Activated naive CD4-positive, alpha-beta T cell treated with anti-CD3 and anti-CD28 coated beads, Interleukin-2, amount 50 U/mL, for 16 hours (primary cell): Measurements from ENCODE around the gene CCDC154.

Experiments
- DNase-seq: peaks from one replicate; pipeline ENCODE4 v3.0.0-alpha.2; 2020

CCDC154 gene

DNA sequence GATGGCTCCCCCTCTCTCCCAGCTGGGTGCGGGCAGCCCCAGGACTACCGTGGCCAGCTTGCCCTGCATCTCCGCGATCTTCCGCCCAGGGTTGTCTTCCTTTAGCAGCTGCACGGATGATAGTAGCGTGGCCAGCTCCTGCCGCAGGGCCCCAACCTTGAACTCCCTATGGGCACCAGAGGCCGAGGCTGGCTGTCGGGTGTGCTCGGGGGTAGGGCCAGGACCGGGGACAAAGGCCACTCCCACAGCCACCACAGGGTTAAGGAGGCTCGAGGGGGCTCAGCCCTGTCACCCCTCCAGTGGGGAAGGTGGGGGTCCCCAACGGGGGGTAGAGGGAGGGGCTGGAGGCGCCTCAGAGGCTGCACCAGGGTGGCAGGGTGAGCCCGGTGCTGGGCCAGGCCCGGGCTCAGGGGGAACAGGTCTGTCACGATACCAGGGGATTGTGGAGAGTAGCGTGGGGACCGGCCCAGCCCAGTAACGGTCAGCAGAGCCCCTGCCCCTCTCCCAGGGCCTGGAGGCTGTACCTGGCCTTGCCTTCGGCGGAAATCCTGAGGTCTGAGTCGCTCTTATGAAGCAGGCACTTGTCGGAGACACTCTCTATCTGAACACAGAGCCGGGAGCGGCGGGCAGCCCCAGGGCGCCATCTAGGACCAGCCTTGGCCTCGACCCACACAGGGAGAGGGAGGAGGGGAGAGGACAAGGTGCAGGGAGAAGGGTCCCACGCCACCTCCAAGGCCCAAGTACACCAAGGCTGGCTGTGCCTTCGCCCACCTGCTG lies 8.2 kb downstream of the CCDC154 start:
- DNase-seq, result no peak

DNA sequence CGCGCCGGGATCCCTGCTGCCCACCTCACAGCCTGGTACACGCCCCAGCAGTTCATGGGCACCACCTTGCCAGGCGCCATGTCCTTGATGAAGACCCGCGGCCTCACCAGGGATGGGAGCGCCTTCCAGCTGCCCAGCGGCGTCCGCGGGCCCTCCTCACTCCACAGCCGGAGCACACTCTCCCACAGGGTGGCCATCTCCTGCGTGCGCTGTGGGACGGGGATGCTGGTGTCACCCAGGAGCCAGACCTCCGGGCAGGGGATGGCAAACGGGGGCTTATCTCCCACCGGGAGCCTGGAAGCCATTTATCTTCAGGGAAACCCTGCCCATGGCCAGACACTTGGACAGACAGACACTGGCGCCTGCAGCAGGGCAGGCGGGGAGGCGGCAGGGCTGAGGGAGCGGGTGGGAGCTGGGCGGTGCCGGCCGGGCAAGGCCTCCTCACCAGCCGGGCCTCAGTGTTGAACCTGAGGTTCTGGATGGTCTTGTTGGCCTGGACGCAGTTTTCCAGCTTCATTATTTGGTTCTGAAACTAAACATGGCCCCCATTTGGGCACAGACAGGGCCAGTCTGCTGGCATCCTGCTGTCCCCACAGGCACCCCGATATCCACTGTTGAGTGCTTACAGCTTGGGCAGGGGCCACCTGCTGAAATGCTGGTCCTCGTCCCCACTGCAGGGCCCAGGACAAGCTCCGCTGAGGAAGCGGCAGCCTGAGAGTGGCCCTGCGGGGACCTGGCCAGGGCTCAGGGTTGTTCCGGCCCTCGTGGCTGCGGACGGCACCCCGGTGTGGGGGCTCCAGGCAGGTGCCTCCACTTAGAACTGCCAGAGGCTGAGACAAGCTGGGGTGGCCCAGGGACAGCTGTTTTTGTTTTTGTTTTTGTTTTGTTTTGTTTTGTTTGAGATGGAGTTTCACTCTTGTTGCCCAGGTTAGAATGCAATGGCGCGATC lies 9.4 kb downstream of the CCDC154 start:
- no peak for DNase-seq

DNA sequence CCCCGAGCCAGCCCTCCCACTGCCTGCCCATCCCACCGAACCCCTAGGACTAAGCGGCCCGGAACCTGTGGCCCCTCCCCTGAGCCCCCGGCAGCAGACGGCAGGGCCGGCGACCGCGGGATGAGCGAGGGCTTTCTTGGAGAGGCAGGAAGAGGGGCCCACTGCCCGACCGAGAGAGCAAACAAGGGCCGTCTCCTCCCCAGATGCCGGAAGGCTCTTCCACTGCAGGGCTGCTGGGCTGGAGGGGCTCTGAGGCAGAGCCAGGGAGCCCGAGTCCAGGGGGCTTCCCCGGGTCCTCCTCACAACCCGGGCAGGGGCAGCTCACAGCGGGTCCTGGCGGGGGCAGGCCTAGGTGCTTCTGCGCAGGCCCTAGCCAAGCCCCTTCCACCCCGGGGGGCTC lies 10.6 kb downstream of the CCDC154 start:
- no peak for DNase-seq

DNA sequence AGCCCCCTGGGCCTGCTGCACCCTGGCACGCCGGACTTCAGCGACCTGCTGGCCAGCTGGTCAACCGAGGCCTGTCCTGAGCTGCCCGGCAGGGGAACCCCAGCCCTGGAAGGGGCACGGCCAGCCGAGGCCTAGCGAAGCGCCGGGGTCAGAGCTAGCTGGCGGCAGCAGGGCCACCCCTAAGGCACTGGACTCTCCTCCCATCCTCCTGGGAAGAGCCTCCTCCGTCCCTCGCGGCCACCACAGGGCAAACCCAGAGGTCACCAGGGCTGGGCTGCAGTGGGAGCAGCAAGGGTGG lies 11.1 kb downstream of the CCDC154 start:
- no peak for DNase-seq

DNA sequence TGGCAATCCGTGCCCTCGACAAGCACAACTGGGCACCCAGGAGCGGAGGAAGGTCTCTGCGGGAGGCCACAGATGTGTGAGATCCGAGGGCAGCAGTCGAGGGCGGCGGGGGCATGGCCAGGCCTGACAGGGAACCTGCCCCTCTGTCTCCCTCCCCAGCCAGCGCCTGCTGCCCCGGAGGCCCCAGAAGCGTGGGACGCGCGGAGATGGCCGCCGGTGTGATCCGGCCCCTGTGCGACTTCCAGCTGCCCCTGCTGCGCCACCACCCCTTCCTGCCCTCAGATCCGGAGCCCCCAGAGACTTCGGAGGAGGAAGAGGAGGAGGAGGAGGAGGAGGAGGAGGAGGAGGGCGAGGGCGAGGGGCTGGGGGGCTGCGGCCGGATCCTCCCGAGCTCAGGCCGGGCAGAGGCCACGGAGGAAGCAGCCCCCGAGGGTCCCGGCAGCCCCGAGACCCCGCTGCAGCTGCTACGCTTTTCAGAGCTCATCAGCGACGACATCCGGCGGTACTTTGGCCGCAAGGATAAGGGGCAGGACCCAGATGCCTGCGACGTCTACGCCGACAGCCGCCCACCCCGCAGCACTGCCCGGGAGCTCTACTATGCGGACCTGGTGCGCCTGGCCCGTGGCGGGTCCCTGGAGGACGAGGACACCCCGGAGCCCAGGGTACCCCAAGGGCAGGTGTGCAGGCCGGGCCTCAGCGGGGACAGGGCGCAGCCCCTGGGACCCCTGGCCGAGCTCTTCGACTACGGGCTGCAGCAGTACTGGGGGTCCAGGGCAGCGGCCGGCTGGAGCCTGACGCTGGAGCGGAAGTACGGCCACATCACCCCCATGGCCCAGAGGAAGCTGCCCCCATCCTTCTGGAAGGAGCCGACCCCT lies 11.7 kb downstream of the CCDC154 start:
- peak; percentile 15 for DNase-seq

DNA sequence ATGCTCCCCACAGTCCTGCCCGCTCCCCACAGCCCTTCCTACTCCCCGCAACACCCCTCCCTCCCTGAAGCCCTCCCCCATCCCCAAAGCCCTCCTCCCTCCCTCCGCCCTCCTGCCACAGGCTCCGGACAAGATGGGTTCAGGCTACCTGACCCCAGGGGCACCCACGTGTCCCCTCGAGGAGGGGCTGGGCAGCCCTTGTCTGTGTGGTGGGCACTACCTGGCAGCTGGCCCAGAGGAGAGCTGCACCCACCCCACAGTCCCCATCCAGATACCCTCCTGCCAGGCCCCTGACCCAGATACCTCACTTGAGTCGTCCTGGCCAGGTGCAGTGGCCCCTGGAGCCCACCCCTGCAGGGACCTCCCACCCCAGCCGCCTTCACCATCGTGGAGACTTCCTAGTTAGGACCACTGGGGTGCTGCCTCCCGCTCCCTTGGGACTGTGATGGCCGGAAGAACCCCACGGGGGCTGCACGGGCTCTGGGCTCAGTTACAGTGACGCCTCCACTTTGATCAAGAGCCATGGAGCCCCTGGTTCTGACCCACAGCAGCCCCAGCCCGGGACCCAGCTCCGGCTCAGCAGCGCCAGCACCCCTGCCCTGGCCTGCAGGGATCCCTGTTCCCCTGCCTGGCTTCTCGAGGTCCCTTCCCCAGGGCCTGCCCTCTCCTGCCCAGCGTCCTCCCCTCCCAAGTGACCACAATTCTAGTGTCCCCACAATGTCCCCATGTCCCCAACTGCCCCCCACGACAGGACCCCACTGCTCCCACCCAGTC lies 12.7 kb downstream of the CCDC154 start:
- DNase-seq, result no peak

DNA sequence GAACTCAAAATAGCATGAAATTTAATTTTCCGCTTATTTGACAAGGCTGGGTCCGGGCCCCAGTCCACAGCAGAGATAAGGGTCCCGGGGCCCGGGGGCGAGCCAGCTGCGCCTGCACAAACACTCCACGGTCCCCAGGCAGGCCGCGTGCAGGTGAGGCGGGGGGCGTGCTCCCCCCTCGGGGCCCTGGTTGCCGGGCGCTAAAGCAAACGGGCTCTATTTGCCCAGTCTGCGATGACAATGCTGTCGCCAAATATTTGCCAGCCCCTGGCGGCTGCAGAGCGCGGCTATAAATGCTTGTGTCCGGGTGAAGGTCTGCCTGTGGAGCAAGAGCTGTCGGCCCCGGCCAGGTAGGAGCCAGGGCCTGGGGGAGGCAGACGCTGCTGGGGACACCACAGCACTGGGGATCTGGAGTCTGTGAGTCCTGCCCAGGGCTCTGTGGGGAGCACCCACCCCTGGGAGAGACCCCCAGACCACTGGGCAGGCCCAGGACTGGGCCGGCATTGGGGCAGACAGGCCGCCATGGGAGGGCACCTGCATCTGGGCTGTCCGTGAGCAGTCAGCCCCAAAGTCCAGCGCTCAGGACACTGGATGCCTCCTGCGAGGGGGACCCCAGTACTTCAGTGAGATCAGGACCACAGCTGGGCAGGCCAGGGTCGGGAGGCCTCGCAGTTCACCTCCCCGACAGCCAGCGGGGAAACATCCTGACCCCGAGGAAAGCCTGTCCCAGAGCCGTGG lies 13.4 kb downstream of the CCDC154 start, which contains the start of gene PERCC1:
Gene PERCC1, plus strand, starts transcription at position 320 of the 738 bp plus-strand sequence. CDS start 1,516 bp downstream, outside the sequence.
- DNase-seq, result no peak

DNA sequence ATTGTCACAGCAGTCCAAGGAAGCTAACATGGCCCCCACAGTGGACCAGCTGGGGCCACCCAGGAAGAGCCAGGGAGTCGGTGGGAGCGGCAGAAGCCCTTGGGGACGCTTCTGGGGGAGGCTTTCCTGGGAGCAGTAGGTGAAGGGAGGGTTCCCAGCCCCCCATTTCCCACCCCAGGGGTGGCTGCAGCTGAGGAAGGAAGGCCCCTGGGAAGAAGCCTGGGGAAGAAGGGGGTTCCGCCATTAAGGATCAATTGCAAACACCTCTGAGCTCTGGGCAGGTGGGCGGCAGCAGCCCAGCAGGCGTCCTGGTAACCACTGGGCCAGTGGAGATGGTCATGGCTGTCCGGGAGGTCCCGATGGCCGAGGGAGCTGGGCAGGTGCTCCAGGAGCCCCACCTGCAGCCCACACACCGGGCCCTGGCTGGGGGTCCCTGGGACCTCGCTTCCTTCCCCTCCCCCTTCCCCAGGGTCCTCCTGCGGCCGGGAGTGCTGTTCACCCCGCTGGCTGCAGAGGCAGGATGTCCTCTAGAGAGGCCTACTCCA lies 14.1 kb downstream of the CCDC154 start:
- no peak for DNase-seq

DNA sequence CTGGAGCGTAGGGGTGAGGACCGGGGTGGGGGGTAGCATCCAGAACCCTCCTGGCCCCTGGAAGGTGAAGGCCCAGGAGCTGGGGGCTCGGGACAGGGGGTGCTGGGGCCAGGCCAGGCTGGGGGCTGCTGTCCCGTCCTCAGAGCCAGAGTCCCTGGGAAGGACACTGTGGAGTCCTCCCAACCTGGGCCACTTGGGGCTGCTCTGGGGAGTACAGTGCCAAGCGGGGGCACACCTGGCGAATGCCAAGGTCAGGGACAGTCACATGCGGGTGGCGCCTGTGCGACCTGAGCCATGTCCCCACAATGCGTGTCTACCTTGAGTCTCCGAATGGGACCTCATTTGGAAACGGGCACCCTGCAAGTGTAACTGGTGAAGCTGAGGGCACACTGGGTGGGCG lies 14.7 kb downstream of the CCDC154 start:
- no peak for DNase-seq

DNA sequence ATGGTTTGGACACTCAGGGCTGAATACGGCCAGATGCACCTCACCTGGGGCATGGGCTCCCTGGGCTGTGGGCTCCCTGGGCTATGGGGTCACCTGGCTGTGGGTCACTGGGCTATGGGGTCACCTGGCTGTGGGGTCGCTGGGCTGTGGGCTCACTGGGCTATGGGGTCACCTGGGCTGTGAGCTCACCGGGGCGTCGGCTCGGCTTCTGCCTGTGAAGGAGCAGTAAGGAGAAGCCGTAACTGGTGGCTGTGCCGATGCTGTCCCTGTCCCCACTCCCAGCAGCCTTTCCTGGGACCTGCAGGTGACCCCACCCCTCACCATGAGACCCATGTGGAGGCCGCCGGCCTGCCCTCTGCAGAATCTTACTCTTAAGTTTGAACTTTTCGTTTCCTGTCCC lies 15.3 kb downstream of the CCDC154 start:
- no peak for DNase-seq

DNA sequence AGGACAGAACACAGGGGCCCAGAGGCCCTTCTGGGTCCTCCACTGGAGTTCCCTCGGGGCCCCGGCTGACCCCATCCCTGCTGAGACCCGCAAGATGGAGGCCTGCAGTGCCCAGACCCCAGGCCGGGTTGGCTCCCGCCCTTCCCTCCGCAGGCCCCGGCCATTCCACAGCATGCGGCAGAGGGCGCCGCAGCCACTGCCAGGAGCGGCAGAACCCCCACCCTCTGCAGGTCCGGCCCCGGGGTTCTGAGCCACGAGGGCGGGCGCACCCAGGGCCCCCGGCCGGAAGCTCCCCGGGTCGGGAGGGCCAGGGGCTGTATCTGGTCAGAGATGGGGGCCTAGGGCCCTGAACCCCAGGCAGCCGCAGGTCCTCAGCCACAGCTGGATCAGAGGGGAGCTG lies 15.8 kb downstream of the CCDC154 start:
- DNase-seq, result peak; percentile 57

DNA sequence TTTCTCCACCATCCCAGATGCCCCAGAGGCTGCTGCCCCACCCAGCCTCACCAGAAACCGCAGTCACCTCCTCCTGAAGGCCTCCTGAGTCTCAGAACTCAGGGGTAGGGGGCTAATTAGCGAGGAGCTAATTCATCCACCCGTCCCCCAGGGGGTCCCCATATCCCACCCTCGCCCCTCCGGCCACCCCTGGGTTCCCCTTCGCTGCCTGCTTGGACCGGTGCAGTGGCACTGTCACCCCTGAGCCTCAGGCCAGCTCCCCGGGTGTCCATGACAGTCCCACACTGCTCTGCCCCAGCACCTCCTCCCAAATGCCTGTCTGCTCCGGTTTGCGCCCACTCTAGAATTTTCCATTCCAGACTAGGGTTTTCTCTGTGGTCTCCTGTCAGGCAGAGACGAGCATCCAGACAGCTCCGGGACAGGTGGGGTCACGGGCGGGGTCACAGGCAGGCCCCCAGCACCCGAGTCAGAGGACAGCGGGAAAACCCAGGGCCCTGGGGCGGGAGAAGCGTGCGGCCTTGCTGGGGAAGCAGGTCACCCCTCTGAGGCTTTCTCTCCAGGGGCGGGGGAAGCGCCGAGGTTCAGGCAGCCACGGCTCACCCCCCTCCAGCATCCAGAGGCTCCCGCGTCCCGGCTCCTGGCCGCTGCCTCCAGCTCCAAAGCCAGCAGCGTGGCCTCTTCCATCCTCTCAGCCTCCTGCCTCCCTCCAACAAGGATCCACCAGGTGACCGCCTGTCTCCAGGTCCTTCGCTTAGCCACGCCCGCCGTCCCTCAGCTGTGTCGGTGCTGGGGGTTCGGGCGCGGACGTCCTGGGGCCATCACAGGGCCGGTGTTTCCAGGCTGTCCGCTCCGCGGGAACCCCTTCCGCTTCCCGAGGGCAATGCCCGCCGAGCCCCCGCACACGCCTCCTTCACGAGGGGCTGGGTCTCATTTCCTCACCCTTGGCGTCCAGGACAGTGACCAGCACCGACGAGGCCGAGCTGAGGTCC lies 16.6 kb downstream of the CCDC154 start:
- DNase-seq, result no peak

DNA sequence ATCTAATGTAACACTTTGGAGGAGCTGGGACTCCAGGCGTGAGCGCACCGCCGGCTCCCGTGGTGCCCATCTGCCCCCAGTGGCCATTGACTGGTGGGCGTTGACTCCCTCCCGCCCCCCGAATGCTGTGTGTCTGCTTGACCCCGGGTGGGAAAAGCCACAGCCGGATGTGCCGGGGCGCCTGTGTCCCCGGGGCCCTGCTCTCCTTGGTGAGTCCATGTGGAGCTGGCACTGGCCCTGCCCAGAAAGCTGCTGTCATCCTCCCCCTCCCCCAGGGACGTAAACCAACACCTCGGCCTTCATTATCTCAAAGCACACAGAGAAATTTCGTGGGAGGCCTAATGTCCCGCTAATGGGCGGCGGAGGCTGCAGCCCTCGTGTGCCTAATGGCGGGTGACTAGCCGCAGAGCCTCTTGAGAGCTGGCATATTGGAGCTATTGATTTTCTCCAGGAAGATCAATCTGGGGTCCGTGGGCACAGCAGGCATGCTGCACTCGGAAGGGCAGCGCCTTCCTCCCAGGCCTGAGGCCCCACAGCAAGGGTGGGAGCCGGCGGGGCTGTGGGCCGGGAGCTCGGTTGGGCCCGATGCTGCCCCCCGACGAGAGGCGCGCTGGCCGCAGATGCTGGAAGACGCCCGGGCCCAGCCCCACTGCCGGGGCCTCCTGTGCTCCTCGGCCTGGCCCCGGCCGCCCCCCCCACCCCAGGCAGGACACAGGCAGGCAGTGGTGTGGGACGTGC lies 17.5 kb downstream of the CCDC154 start:
- no peak for DNase-seq

DNA sequence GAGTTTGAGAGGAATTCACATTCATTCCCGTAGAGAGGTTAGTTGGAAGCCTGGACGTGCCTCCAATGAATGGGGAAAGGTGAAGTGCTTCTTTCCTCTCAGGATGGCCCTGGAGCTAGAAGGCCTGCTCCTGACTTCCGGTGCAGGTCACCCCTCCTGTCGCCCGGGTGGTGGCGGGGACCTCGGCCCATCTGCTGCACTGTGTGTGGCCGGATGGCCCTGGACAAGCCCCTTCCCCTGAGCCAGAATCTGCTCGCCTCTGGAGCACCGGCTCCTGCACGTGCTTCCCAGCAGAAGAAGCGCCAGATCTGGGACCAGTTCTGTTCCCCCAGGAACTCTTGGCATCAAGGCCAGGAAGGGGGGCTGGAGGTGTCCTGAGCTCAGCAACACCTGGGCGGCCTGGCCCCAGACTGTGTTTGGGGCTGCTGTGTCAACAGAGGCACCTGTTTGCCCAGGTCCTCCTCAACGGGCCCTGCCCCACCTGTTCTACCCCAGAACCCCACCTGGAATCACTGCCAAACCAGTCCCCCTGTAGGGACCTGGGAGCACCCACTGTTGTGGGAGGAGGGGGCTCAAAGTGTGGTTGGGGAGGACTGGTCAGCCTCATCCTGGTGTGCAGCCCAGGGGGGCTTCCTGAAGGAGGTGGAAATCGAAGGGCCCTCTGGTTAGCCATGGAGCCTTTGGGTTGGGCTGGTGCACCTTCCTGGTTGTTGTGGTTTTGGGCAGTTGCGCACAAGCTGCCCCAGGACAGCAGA lies 18.6 kb downstream of the CCDC154 start:
- no peak for DNase-seq

DNA sequence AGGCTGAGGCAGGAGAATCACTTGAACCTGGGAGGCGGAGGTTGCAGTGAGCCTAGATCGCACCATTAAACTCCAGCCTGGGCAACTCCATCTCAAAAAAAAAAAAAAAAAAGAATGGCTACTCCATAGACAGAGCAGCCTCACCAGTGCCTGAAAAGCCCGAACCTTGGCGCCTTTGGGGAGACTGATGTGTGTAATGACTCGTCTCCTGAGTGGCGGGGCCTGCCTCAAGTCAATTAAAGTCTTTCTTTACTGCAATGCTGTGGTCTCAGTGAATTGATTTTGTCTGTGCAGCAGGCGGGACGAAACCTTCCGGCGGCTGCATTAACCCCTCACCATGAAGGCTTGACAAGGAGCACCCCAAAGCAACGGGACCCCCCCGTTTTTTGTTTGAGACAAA lies 20.3 kb downstream of the CCDC154 start:
- DNase-seq, result no peak

DNA sequence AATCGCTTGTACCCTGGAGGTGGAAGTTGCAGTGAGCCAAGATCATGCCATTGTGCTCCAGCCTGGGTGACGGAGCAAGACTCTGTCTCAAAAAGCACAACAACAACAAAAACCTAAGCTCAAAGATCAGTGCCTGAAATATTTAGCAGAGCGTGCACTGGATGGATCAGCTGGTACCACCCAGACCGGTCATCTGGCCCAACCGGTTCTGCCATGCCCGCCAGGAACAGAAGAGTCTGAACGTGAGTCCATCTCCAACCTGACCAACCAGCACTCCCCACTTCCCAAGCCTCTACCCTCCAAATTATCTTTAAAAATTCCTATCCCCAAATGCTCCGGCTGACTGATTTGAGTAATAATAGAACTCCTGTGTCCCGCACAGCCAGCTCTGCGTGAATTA lies 22.3 kb downstream of the CCDC154 start:
- DNase-seq, result no peak

DNA sequence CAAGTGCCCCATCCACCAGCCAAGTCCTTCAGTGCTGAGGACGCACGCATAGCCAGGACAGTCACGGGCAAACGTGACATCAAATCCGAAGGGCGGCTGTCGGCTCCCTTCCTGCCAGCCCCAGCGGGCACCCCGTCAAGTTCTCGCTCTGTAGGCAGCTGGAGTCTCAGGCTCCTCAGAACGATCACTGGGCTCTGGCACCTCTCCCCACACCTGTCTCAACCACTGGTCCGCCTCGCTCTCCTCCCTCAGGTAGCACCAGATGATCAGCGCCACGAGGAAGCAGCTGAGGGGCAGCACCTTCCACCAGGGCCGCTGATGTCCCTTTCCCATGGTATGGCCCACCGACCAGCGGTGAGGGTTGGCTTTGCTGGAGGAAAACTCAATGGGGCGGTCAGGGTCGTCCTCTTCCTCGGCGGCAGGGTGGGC lies 24.2 kb downstream of the CCDC154 start:
- no peak for DNase-seq

DNA sequence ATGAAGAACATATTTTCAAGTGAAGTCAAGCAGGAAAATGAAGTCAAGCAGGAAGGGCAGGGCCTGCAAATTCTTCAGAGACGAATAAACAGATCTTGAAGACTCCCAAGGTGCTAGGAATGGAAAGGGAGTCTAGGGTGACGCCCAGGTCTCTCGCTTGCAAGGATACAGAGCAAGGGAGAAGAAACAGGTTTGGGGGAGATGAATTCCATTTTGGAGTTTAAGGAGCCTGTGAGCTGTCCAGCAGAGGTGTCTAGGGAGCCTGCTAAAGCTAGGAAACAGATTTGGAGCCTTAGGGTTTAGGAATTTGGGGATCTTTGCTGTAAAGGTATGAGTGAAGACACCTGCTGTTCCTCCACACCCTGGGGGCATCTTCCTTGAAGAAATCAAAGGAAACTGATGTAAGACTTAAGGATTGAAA lies 27.8 kb downstream of the CCDC154 start:
- DNase-seq, result no peak
